Fibroblast of lung (primary cell): Measurements from ENCODE around the gene ZNF599.

Source experiments
- EZH2 ChIP-seq: IDR thresholded peaks from 2 replicates; pipeline ENCODE4 v1.5.1; 2012; ENCODE audit warnings: low read length, control low read depth, mild to moderate bottlenecking; ENCODE audit errors: missing control alignments
- TF ChIP-seq, protein P1 (sequence below), 2 donors: IDR thresholded peaks in 1 of 2; conservative IDR thresholded peaks in 1 of 2; 1 replicate in 1 of 2; 2 replicates in 1 of 2; pipeline ENCODE4 v1.5.1; 2011 to 2012; ENCODE audit warnings: low read length in 2 of 2, control low read depth in 1 of 2, inconsistent platforms in 1 of 2, low read depth in 1 of 2, mild to moderate bottlenecking in 1 of 2

DNA sequence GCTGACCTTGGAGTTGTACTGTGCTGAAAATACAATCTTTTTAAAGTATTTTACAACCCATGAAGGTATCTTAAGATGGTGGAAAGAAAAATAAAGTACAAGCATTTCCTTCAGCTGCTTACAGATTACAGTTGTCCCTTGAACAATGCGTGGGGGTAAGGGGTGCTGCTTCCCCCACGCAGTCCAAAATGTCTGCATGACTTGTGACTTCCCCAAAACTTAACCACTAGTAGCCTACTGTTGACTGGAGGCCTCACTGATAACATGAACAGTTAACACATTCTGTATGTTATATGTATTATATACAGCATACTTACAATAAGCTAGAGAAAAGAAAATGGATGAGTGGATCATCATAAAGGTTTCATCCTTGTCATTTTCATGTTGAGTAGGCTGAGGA lies 45.3 kb upstream of the ZNF599 start:
- TF ChIP-seq, protein P1, sequence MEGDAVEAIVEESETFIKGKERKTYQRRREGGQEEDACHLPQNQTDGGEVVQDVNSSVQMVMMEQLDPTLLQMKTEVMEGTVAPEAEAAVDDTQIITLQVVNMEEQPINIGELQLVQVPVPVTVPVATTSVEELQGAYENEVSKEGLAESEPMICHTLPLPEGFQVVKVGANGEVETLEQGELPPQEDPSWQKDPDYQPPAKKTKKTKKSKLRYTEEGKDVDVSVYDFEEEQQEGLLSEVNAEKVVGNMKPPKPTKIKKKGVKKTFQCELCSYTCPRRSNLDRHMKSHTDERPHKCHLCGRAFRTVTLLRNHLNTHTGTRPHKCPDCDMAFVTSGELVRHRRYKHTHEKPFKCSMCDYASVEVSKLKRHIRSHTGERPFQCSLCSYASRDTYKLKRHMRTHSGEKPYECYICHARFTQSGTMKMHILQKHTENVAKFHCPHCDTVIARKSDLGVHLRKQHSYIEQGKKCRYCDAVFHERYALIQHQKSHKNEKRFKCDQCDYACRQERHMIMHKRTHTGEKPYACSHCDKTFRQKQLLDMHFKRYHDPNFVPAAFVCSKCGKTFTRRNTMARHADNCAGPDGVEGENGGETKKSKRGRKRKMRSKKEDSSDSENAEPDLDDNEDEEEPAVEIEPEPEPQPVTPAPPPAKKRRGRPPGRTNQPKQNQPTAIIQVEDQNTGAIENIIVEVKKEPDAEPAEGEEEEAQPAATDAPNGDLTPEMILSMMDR (conservative IDR thresholded peaks at IDR 0.05 in 1 of 2, IDR thresholded peaks at IDR 0.05 in 1 of 2; ENCODE audit: low read depth in 1 of 2, low read length in 2 of 2) = no peak
- no peak for TF ChIP-seq EZH2
